K562 (cell line): ENCODE measurements around the gene CCNT2. TPM values are rescaled to one million over a fixed set of nuclear protein-coding genes. Genes with fewer than 3 reads are reported as not detected.

Experiments
- ATF1 ChIP-seq, 2 experiments: fragments of 450-650 bp in 1 of 2; IDR thresholded peaks; 2 replicates each; pipeline ENCODE4 v1.6.1; 2016; ENCODE audit warnings: missing compliant biosample characterization in 1 of 2, missing genetic modification characterization in 1 of 2
- ATF6 ChIP-seq: sonication (generic); formaldehyde crosslinking; IDR thresholded peaks from 2 replicates; pipeline ENCODE4 v1.4.0; 2020; ENCODE audit warnings: mild to moderate bottlenecking, missing genetic modification reagents
- CBX3 ChIP-seq, 2 experiments: IDR thresholded peaks; 1 replicate in 1 of 2; 2 replicates in 1 of 2; pipeline ENCODE4 v1.6.1; 2012; ENCODE audit warnings: inconsistent platforms in 2 of 2, low read length in 2 of 2, borderline replicate concordance in 1 of 2, control low read depth in 1 of 2
- CHCHD3 ChIP-seq: fragments of 250-450 bp; sonication (Bioruptor Pico); IDR thresholded peaks from 2 replicates; pipeline ENCODE4 v2.1.2; 2022; ENCODE audit warnings: mild to moderate bottlenecking
- CXXC5 ChIP-seq: fragments of 250-450 bp; sonication (Bioruptor Pico); IDR thresholded peaks from 2 replicates; pipeline ENCODE4 v1.8.0; 2022; ENCODE audit warnings: inconsistent platforms, mild to moderate bottlenecking, moderate library complexity
- ETV5 ChIP-seq: sonication (generic); formaldehyde crosslinking; IDR thresholded peaks from 2 replicates; pipeline ENCODE4 v1.4.0; 2020; ENCODE audit warnings: low read depth, mild to moderate bottlenecking, missing genetic modification reagents
- FOXA3 ChIP-seq, 2 experiments: fragments of 450-650 bp in 1 of 2; sonication (generic) in 1 of 2; formaldehyde crosslinking; IDR thresholded peaks in 1 of 2; conservative IDR thresholded peaks in 1 of 2; 2 replicates each; pipeline versions ENCODE4 v1.4.0 to v1.8.0; 2020 to 2022; ENCODE audit warnings: mild to moderate bottlenecking in 2 of 2, missing genetic modification reagents in 1 of 2
- HDAC2 ChIP-seq: fragments of 450-650 bp; IDR thresholded peaks from 2 replicates; pipeline ENCODE4 v1.6.1; 2016; ENCODE audit warnings: mild to moderate bottlenecking
- HDAC6 ChIP-seq: IDR thresholded peaks from 2 replicates; pipeline ENCODE4 v1.6.1; 2012; ENCODE audit warnings: low read depth, mild to moderate bottlenecking, control low read depth, inconsistent platforms, low read length, moderate library complexity
- HNRNPLL ChIP-seq: fragments of 200-400 bp; formaldehyde crosslinking; IDR thresholded peaks from 2 replicates; pipeline ENCODE4 v1.6.1; 2017; ENCODE audit warnings: low read length, low read depth, mild to moderate bottlenecking; ENCODE audit not compliant: poor library complexity, severe bottlenecking
- HNRNPUL1 ChIP-seq: fragments of 200-400 bp; formaldehyde crosslinking; IDR thresholded peaks from 2 replicates; pipeline ENCODE4 v1.6.1; 2017; ENCODE audit warnings: low read length
- LARP7 ChIP-seq: fragments of 450-650 bp; IDR thresholded peaks from 2 replicates; pipeline ENCODE4 v1.6.1; 2016
- MTF1 ChIP-seq: fragments of 250-450 bp; sonication (Bioruptor Pico); IDR thresholded peaks from 2 replicates; pipeline ENCODE4 v1.9.0; 2021; ENCODE audit warnings: moderate library complexity, mild to moderate bottlenecking, inconsistent platforms, borderline replicate concordance
- NELFE ChIP-seq: IDR thresholded peaks from 2 replicates; pipeline ENCODE4 v1.6.1; 2011; ENCODE audit warnings: mild to moderate bottlenecking; ENCODE audit not compliant: insufficient read depth, insufficient read length
- POLR2A ChIP-seq: fragments of 450-650 bp; conservative IDR thresholded peaks from 2 replicates; pipeline ENCODE4 v1.6.1; 2016
- PRMT5 ChIP-seq: sonication (generic); formaldehyde crosslinking; IDR thresholded peaks from 2 replicates; pipeline ENCODE4 v1.5.0; 2020; ENCODE audit warnings: missing genetic modification reagents
- SIN3B ChIP-seq: fragments of 450-650 bp; IDR thresholded peaks from 2 replicates; pipeline ENCODE4 v1.6.1; 2017; ENCODE audit warnings: low read depth, mild to moderate bottlenecking, moderate library complexity
- SREBF1 ChIP-seq: fragments of 150-350 bp; IDR thresholded peaks from 2 replicates; pipeline ENCODE4 v1.6.1; 2014; ENCODE audit warnings: antibody characterized with exemption, low read depth, low read length, borderline replicate concordance
- TRIM24 ChIP-seq, 2 experiments: fragments of 450-650 bp; IDR thresholded peaks; 2 replicates each; pipeline ENCODE4 v1.6.1; 2016
- U2AF1 ChIP-seq: fragments of 200-400 bp; formaldehyde crosslinking; optimal IDR thresholded peaks from 2 replicates; pipeline ENCODE3; 2017; ENCODE audit warnings: mild to moderate bottlenecking, low read depth, low read length, moderate library complexity
- ZBTB26 ChIP-seq: fragments of 450-650 bp; formaldehyde crosslinking; IDR thresholded peaks from 2 replicates; pipeline ENCODE4 v1.4.0; 2022; ENCODE audit warnings: missing genetic modification characterization
- ZNF23 ChIP-seq: fragments of 250-450 bp; sonication (Bioruptor Pico); IDR thresholded peaks from 2 replicates; pipeline ENCODE4 v1.4.0; 2020; ENCODE audit warnings: mild to moderate bottlenecking
- ZNF431 ChIP-seq: sonication (generic); formaldehyde crosslinking; IDR thresholded peaks from 2 replicates; pipeline ENCODE4 v1.8.0; 2022; ENCODE audit warnings: mild to moderate bottlenecking, missing genetic modification reagents
- ZNF76 ChIP-seq: fragments of 250-450 bp; sonication (Bioruptor Pico); IDR thresholded peaks from 2 replicates; pipeline ENCODE4 v1.4.0; 2020; ENCODE audit warnings: mild to moderate bottlenecking, moderate library complexity, borderline replicate concordance
- ZNF77 ChIP-seq: fragments of 250-450 bp; sonication (Bioruptor Pico); IDR thresholded peaks from 2 replicates; pipeline ENCODE4 v1.5.0; 2020
- polyA plus RNA-seq, 8 experiments: library from polyadenylated mRNA; depleted of rRNA in 4 of 8; stranded (reverse) in 5 of 8; unstranded in 3 of 8; fragments of >200 nt; fragmentation: Nextera tagmentation in 2 of 8; fragmentation: Illumina TruSeq in 1 of 8; extraction: Ambion mirVana in 2 of 8; extraction: Trizol in 1 of 8; gene quantifications; 2 replicates each; pipeline versions ENCODE4 v1.2.1 to v1.2.3, GENCODE V29; 2011 to 2014; ENCODE audit warnings: inconsistent platforms in 1 of 8, missing spikeins in 1 of 8
- total RNA-seq, 7 experiments: library from RNA; depleted of rRNA in 6 of 7; stranded (reverse); fragments of >200 nt in 6 of 7; fragmentation: Illumina TruSeq in 2 of 7; extraction: Trizol in 2 of 7; gene quantifications; 2 replicates each; pipeline versions ENCODE4 v1.2.1 to v1.2.3, GENCODE V29; 2011 to 2021; ENCODE audit warnings: low replicate concordance in 1 of 7
- TF ChIP-seq, protein P1 (sequence below): sonication (generic); formaldehyde crosslinking; IDR thresholded peaks from 2 replicates; pipeline ENCODE4 v1.8.1; 2023; ENCODE audit warnings: mild to moderate bottlenecking, missing genetic modification reagents

The CCNT2 gene
- total and polyA plus RNA-seq, 9 of the 15 experiments (the other 6 are each of a cell fraction or from before 2014, with no cell fraction given), result 12.6 to 30.0 (median 22.7) TPM

- TF ChIP-seq ATF6 (CRISPR knock-in tag) (no peak), HDAC6 (no peak), ZNF431 (CRISPR knock-in tag) (no peak), ZNF76 (CRISPR knock-in tag) (no peak), PRMT5 (CRISPR knock-in tag) (no peak), CBX3 (IDR thresholded peaks at IDR 0.05; ENCODE audit: borderline replicate concordance in 1 of 2, low read length in 2 of 2) (no peak), ZNF23 (CRISPR knock-in tag) (no peak), NELFE (no peak), HNRNPUL1 (no peak), ETV5 (peak; percentile 75), HDAC2 (peak; percentile 62; the same call in 1 of the 2 replicates), CHCHD3 (CRISPR knock-in tag) (no peak), FOXA3 (CRISPR knock-in tag; conservative IDR thresholded peaks at IDR 0.05 in 1 of 2, IDR thresholded peaks at IDR 0.05 in 1 of 2) (no peak), SREBF1 (no peak), ATF1 (CRISPR knock-in tag; IDR thresholded peaks at IDR 0.05) (no peak), ATF1 (tag; IDR thresholded peaks at IDR 0.05) (peak; percentile 47; the same call in 1 of the 2 replicates), CXXC5 (CRISPR knock-in tag) (peak; percentile 80), POLR2A (peak; percentile 85), ZBTB26 (CRISPR knock-in tag) (no peak), MTF1 (CRISPR knock-in tag) (no peak), ZNF77 (CRISPR knock-in tag) (no peak), U2AF1 (no peak), LARP7 (no peak), TRIM24 (IDR thresholded peaks at IDR 0.05) (no peak), HNRNPLL (peak; percentile 87), SIN3B (0 out of 2 replicates have a peak, but pooled peaks have one; percentile 22)
- TF ChIP-seq, protein P1, sequence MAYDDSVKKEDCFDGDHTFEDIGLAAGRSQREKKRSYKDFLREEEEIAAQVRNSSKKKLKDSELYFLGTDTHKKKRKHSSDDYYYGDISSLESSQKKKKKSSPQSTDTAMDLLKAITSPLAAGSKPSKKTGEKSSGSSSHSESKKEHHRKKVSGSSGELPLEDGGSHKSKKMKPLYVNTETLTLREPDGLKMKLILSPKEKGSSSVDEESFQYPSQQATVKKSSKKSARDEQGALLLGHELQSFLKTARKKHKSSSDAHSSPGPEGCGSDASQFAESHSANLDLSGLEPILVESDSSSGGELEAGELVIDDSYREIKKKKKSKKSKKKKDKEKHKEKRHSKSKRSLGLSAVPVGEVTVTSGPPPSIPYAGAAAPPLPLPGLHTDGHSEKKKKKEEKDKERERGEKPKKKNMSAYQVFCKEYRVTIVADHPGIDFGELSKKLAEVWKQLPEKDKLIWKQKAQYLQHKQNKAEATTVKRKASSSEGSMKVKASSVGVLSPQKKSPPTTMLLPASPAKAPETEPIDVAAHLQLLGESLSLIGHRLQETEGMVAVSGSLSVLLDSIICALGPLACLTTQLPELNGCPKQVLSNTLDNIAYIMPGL (CRISPR knock-in tag), result no peak
Measured at GRCh38 chr2:134917888-134918525, 615 bp upstream of the CCNT2 start (continued).
